SK-N-SH (cell line): ENCODE results near the gene MEGF6. TPM values are rescaled to one million over a fixed set of nuclear protein-coding genes. Genes with fewer than 3 reads are reported as not detected.

Source experiments
- CTCF ChIA-PET: fragments of 300-600, 350-600 bp; formaldehyde crosslinking; extraction: SDS; loops from one replicate; lab custom pipeline; 2021; lab: Yijun Ruan, JAX
- POLR2A ChIA-PET: fragments of 350-600 bp; sonication (Branson Sonifier 250); formaldehyde crosslinking; extraction: SDS; loops from one replicate; lab custom pipeline; 2020; ENCODE audit warnings: antibody characterized with exemption, inconsistent platforms; lab: Yijun Ruan, JAX
- DNase-seq: peaks from one replicate; pipeline ENCODE4 v3.0.0; 2012
- H2AFZ ChIP-seq: fragments of 200-600 bp; sonication (generic); 2 replicates; pipeline ENCODE4 v1.8.1; 2016; ENCODE audit warnings: antibody characterized with exemption, mild to moderate bottlenecking, low read depth
- H3F3A ChIP-seq: fragments of 200-600 bp; sonication (generic); replicated peaks from 2 replicates; pipeline ENCODE3; 2016; ENCODE audit warnings: antibody characterized with exemption, mild to moderate bottlenecking; ENCODE audit not compliant: insufficient read depth
- H3K27ac ChIP-seq, 2 experiments: fragments of 200-500 bp in 1 of 2; fragments of 200-600 bp in 1 of 2; sonication (Bioruptor generic) in 1 of 2; sonication (generic), shearing (Covaris generic) in 1 of 2; 2 replicates each; pipeline versions ENCODE4 v1.5.1 to v1.6.1; 2014 to 2016; ENCODE audit warnings: low read depth in 2 of 2, inconsistent platforms in 1 of 2, low read length in 1 of 2, mild to moderate bottlenecking in 1 of 2, mixed read lengths in 1 of 2
- H3K27me3 ChIP-seq: fragments of 200-600 bp; sonication (generic), shearing (Covaris generic); 2 replicates; pipeline ENCODE4 v1.6.1; 2016; ENCODE audit warnings: mixed run types; ENCODE audit not compliant: insufficient read depth
- H3K36me3 ChIP-seq, 2 experiments: fragments of 200-500 bp in 1 of 2; fragments of 200-600 bp in 1 of 2; sonication (Bioruptor generic) in 1 of 2; sonication (generic) in 1 of 2; replicated peaks in 1 of 2; 2 replicates each; pipeline versions ENCODE3 to v1.5.1; 2014 to 2016; ENCODE audit warnings: low read length in 1 of 2, mild to moderate bottlenecking in 1 of 2; ENCODE audit not compliant: insufficient read depth in 2 of 2, control insufficient read depth in 1 of 2
- H3K4me1 ChIP-seq, 2 experiments: fragments of 200-500 bp in 1 of 2; fragments of 200-600 bp in 1 of 2; sonication (Bioruptor generic) in 1 of 2; sonication (generic), shearing (Covaris generic) in 1 of 2; 2 replicates each; pipeline versions ENCODE4 v1.5.1 to v1.6.1; 2014 to 2016; ENCODE audit warnings: low read depth in 1 of 2, low read length in 1 of 2, mixed run types in 1 of 2; ENCODE audit not compliant: insufficient read depth in 2 of 2, control insufficient read depth in 1 of 2
- H3K4me2 ChIP-seq: fragments of 200-600 bp; sonication (generic), shearing (Covaris generic); 2 replicates; pipeline ENCODE4 v1.6.1; 2017; ENCODE audit warnings: mixed run types
- H3K4me3 ChIP-seq, 2 experiments: fragments of 200-500 bp in 1 of 2; fragments of 200-600 bp in 1 of 2; sonication (Bioruptor generic) in 1 of 2; sonication (generic), shearing (Covaris generic) in 1 of 2; 2 replicates each; pipeline versions ENCODE4 v1.5.1 to v1.8.1; 2014 to 2016; ENCODE audit warnings: low read depth in 2 of 2, inconsistent platforms in 1 of 2, low read length in 1 of 2, mild to moderate bottlenecking in 1 of 2, mixed read lengths in 1 of 2, moderate library complexity in 1 of 2
- H3K79me2 ChIP-seq: fragments of 200-600 bp; sonication (generic); 2 replicates; pipeline ENCODE4 v1.8.1; 2017; ENCODE audit warnings: mild to moderate bottlenecking; ENCODE audit not compliant: insufficient read depth
- H3K9ac ChIP-seq: fragments of 200-600 bp; sonication (generic); 2 replicates; pipeline ENCODE4 v1.6.1; 2017; ENCODE audit warnings: mixed run types
- H3K9me2 ChIP-seq: fragments of 200-600 bp; sonication (generic); 2 replicates; pipeline ENCODE4 v1.6.1; 2017; ENCODE audit warnings: mixed run types
- H3K9me3 ChIP-seq: fragments of 200-600 bp; sonication (generic); 2 replicates; pipeline ENCODE4 v1.6.1; 2017; ENCODE audit warnings: mixed run types, mild to moderate bottlenecking, moderate library complexity
- H4K20me1 ChIP-seq: fragments of 200-600 bp; sonication (generic); 2 replicates; pipeline ENCODE4 v1.6.1; 2017; ENCODE audit warnings: mild to moderate bottlenecking, mixed run types; ENCODE audit not compliant: insufficient read depth
- CHD2 ChIP-seq: fragments of 150-350 bp; IDR thresholded peaks from 2 replicates; pipeline ENCODE4 v1.6.1; 2018; ENCODE audit warnings: low read length; ENCODE audit not compliant: partially characterized antibody
- EP300 ChIP-seq, 2 experiments: IDR thresholded peaks; 2 replicates each; pipeline versions ENCODE4 v1.4.0 to v1.6.1; 2012; ENCODE audit warnings: borderline replicate concordance in 1 of 2, low read depth in 1 of 2, low read length in 1 of 2
- EZH2phosphoT487 ChIP-seq: fragments of 200-600 bp; sonication (generic); IDR thresholded peaks from 2 replicates; pipeline ENCODE4 v1.6.1; 2017; ENCODE audit warnings: low read depth, mixed run types, mild to moderate bottlenecking, antibody characterized with exemption, moderate library complexity, borderline replicate concordance
- FOSL2 ChIP-seq: IDR thresholded peaks from 2 replicates; pipeline ENCODE4 v1.4.0; 2012; ENCODE audit warnings: low read depth, mild to moderate bottlenecking, moderate library complexity, borderline replicate concordance
- FOXM1 ChIP-seq: IDR thresholded peaks from 2 replicates; pipeline ENCODE4 v1.4.0; 2012; ENCODE audit warnings: low read depth, mild to moderate bottlenecking
- GABPA ChIP-seq: IDR thresholded peaks from 2 replicates; pipeline ENCODE4 v1.4.0; 2012; ENCODE audit warnings: low read depth, mild to moderate bottlenecking
- GATA2 ChIP-seq: sonication (generic); formaldehyde crosslinking; IDR thresholded peaks from 2 replicates; pipeline ENCODE4 v1.5.0; 2020; ENCODE audit warnings: mild to moderate bottlenecking, missing genetic modification reagents
- JUND ChIP-seq: IDR thresholded peaks from 2 replicates; pipeline ENCODE4 v1.4.0; 2012
- MEF2A ChIP-seq: IDR thresholded peaks from 2 replicates; pipeline ENCODE4 v1.4.0; 2012; ENCODE audit warnings: low read depth, borderline replicate concordance
- NRF1 ChIP-seq: IDR thresholded peaks from 2 replicates; pipeline ENCODE4 v1.6.1; 2012; ENCODE audit warnings: low read depth, mild to moderate bottlenecking, low read length
- RAD21 ChIP-seq: IDR thresholded peaks from 2 replicates; pipeline ENCODE4 v1.6.1; 2012; ENCODE audit warnings: mild to moderate bottlenecking, low read length
- RFX5 ChIP-seq: IDR thresholded peaks from 2 replicates; pipeline ENCODE4 v1.6.1; 2012; ENCODE audit warnings: mild to moderate bottlenecking, improper control_type of control experiment, low read length
- SMC3 ChIP-seq: IDR thresholded peaks from 2 replicates; pipeline ENCODE4 v1.6.1; 2012; ENCODE audit warnings: low read depth, low read length, improper control_type of control experiment
- TAF1 ChIP-seq: IDR thresholded peaks from 2 replicates; pipeline ENCODE4 v1.6.1; 2012; ENCODE audit warnings: low read depth, mild to moderate bottlenecking, low read length, moderate library complexity, borderline replicate concordance
- TEAD4 ChIP-seq: IDR thresholded peaks from 2 replicates; pipeline ENCODE4 v1.4.0; 2012; ENCODE audit warnings: mild to moderate bottlenecking, borderline replicate concordance; ENCODE audit not compliant: insufficient read depth
- WGBS: methylation state at CpG from one replicate; pipeline ENCODE4 v1.1.6; 2017; ENCODE audit warnings: low lambda C conversion rate; 5-methylcytosine and 5-hydroxymethylcytosine counted together
- polyA plus RNA-seq, 3 experiments: library from polyadenylated mRNA; depleted of rRNA; stranded (reverse); fragments of >200 nt; gene quantifications; 2 replicates each; pipeline ENCODE4 v1.2.3, GENCODE V29; 2012
- TF ChIP-seq, protein P1 (sequence below): fragments of 150-350 bp; IDR thresholded peaks from 2 replicates; pipeline ENCODE4 v1.6.1; 2016; ENCODE audit warnings: mild to moderate bottlenecking, low read depth, low read length
- TF ChIP-seq, protein P2 (sequence below): IDR thresholded peaks from 2 replicates; pipeline ENCODE4; 2012
- TF ChIP-seq, protein P3 (sequence below): IDR thresholded peaks from 2 replicates; pipeline ENCODE4 v1.4.0; 2012; ENCODE audit warnings: low read depth, borderline replicate concordance
- TF ChIP-seq, protein P4 (sequence below): IDR thresholded peaks from 2 replicates; pipeline ENCODE4 v1.4.0; 2012; ENCODE audit warnings: low read depth

The MEGF6 gene
- polyA plus RNA-seq, 1 of the 3 experiments (the other 2 are of a cell fraction) = 7.6 TPM

DNA sequence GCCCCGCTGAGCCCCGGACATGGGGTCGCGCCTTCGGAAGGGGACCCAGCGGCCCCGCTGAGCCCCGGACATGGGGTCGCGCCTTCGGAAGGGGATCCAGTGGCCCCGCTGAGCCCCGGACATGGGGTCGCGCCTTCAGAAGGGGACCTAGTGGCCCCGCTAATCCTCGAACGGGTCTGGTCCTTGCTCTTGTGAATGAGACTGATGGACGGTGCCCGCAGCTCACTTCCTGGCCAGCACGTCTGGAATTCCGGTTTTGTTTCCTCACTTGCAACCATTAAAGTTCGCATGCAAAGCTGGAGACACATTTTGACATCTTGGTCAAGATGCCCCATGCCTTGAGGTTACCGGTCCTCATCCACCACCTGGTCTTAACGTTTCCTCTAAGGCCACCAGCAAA, 33.0 kb upstream of the MEGF6 start (continued):
- TF ChIP-seq, protein P1, sequence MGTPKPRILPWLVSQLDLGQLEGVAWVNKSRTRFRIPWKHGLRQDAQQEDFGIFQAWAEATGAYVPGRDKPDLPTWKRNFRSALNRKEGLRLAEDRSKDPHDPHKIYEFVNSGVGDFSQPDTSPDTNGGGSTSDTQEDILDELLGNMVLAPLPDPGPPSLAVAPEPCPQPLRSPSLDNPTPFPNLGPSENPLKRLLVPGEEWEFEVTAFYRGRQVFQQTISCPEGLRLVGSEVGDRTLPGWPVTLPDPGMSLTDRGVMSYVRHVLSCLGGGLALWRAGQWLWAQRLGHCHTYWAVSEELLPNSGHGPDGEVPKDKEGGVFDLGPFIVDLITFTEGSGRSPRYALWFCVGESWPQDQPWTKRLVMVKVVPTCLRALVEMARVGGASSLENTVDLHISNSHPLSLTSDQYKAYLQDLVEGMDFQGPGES = no peak
- TF ChIP-seq TAF1 (no peak), GABPA (no peak), RFX5 (no peak), SMC3 (no peak), MEF2A (no peak), JUND (no peak), NRF1 (no peak)
- TF ChIP-seq, protein P2, sequence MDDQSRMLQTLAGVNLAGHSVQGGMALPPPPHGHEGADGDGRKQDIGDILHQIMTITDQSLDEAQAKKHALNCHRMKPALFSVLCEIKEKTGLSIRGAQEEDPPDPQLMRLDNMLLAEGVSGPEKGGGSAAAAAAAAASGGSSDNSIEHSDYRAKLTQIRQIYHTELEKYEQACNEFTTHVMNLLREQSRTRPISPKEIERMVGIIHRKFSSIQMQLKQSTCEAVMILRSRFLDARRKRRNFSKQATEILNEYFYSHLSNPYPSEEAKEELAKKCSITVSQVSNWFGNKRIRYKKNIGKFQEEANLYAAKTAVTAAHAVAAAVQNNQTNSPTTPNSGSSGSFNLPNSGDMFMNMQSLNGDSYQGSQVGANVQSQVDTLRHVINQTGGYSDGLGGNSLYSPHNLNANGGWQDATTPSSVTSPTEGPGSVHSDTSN = no peak
- TF ChIP-seq, protein P3, sequence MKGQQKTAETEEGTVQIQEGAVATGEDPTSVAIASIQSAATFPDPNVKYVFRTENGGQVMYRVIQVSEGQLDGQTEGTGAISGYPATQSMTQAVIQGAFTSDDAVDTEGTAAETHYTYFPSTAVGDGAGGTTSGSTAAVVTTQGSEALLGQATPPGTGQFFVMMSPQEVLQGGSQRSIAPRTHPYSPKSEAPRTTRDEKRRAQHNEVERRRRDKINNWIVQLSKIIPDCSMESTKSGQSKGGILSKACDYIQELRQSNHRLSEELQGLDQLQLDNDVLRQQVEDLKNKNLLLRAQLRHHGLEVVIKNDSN = no peak

DNA sequence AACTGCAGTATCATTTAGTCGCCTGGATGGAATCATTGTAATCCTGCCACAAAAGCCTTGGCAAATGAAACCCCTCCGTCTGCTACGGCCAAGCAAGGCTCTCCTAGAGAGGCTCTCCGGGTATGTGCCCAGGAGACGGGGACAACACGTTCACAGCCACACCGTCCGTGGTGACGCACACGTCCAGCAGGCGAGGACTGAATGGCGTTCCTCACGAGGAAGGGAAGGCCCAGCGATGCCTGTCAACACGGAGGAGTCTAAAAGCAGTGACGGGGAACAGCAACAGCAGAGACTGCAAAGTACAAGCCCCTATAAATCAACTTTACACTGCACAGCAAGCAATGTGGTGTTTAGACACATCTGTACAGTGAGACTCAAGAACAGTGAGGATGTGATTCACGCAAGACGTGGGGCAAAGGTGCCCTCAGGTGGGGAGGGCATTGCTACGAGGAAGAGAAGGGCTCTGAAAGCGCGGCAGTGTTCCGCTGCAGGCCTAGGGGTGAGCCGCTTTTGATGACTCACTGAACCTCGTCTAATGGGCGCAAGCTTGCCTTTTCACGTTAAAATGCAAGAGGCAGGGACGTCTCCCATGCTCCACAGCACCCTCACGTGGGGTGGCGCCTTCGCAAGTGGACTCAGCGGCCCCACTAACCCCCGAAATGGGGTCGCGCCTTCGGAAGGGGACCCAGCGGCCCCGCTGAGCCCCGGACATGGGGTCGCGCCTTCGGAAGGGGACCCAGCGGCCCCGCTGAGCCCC, 31.8 kb upstream of the MEGF6 start:
- POLR2A ChIA-PET = no interaction called here
- H3K36me3 ChIP-seq = peaks cover 7 to 74% of the 10 kb centered on the region in 2 experiments
- no peak overlapping the region for H3K27ac ChIP-seq
- no peak overlapping the region for H3K4me3 ChIP-seq
- no peaks in the 10 kb centered on the region for H3F3A ChIP-seq
- no peak for DNase-seq
- H3K4me1 ChIP-seq = no peaks in the 10 kb centered on the region
- TF ChIP-seq EZH2phosphoT487 (no peak), GATA2 (CRISPR knock-in tag) (no peak), MEF2A (no peak)
- no peaks in the 10 kb centered on the region for H3K9me2 ChIP-seq
- no peak overlapping the region for H2AFZ ChIP-seq
- 94% methylated on average over 26 of the region's 43 CpGs for WGBS
- peaks cover 2% of the 10 kb centered on the region; the same call in 1 of the 2 replicates for H3K79me2 ChIP-seq
- no peaks in the 10 kb centered on the region for H4K20me1 ChIP-seq
- no peaks in the 10 kb centered on the region for H3K9me3 ChIP-seq
- H3K9ac ChIP-seq = no peak overlapping the region
- CTCF ChIA-PET = no interaction called here
- H3K4me2 ChIP-seq = no peak overlapping the region
- H3K27me3 ChIP-seq = no peaks in the 10 kb centered on the region

DNA sequence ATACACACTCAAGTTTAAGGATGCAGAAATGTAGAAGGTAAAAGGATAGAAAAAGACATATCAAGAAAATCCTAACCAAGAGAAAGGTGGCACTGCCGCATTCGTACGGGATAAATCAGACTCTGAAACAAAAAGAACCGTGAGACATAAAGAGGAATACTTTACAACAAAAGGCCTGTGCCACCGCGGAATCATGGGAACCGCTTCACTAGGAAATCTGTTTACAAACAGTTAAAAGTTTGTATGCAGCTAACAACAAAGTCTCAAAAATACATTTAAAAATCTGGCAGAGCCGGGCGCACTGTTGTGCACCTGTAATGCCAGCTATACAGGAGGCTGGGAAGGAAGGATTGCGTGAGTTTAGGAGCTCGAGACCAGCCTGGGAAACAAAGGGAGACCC, 30.5 kb upstream of the MEGF6 start:
- H2AFZ ChIP-seq = no peak overlapping the region
- no peaks in the 10 kb centered on the region for H3K4me1 ChIP-seq
- no peaks in the 10 kb centered on the region for H3K27me3 ChIP-seq
- peaks cover 5 to 74% of the 10 kb centered on the region in 2 experiments for H3K36me3 ChIP-seq
- no peak overlapping the region for H3K4me2 ChIP-seq
- WGBS = 95% methylated on average over 11 of the region's 11 CpGs
- H3K9ac ChIP-seq = no peak overlapping the region
- H3K9me2 ChIP-seq = no peaks in the 10 kb centered on the region
- POLR2A ChIA-PET = no interaction called here
- no peaks in the 10 kb centered on the region for H4K20me1 ChIP-seq
- no peaks in the 10 kb centered on the region for H3K79me2 ChIP-seq
- no peak overlapping the region for H3K27ac ChIP-seq
- no peak overlapping the region for H3K4me3 ChIP-seq
- no peaks in the 10 kb centered on the region for H3F3A ChIP-seq
- CTCF ChIA-PET = interaction anchor here (1.0 kb wide), 1 partner anchor 30 kb away, joined by 3 read pairs; no protein-coding TSS in a partner anchor
- TF ChIP-seq FOSL2 = no peak
- TF ChIP-seq RFX5 = no peak
- no peak for TF ChIP-seq CHD2
- no peak for TF ChIP-seq FOXM1
- no peak for TF ChIP-seq RAD21
- no peak for TF ChIP-seq TEAD4
- no peak for TF ChIP-seq SMC3
- TF ChIP-seq EP300 (IDR thresholded peaks at IDR 0.05; ENCODE audit: borderline replicate concordance in 1 of 2, low read depth in 1 of 2, low read length in 1 of 2) = no peak
- TF ChIP-seq, protein P1 = no peak
- TF ChIP-seq, protein P4, sequence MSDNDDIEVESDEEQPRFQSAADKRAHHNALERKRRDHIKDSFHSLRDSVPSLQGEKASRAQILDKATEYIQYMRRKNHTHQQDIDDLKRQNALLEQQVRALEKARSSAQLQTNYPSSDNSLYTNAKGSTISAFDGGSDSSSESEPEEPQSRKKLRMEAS = no peak
- DNase-seq = no peak
- H3K9me3 ChIP-seq = no peaks in the 10 kb centered on the region
